Large intestine (tissue), 3 donors: Measurements from ENCODE around the gene ATP9A. TPM values are rescaled to one million over a fixed set of nuclear protein-coding genes. Genes with fewer than 3 reads are reported as not detected.
A peak's percentile ranks its signal among the peaks of the same experiment; 100 is the strongest.

ENCODE experiments used
- DNase-seq, 2 donors: peaks; one replicate each; pipeline versions ENCODE4 v3.0.0 to v3.0.0-alpha.2; 2013
- H3K27ac ChIP-seq: one replicate; pipeline ENCODE4 v1.5.1; 2013; ENCODE audit warnings: low read length
- H3K27me3 ChIP-seq: 2 replicates; pipeline ENCODE4 v1.6.1; 2013; ENCODE audit warnings: low read length; ENCODE audit not compliant: control insufficient read depth, insufficient read depth
- H3K36me3 ChIP-seq: 2 replicates; pipeline ENCODE4 v1.6.1; 2013; ENCODE audit warnings: low read length; ENCODE audit not compliant: control insufficient read depth, insufficient read depth
- H3K4me1 ChIP-seq: one replicate; pipeline ENCODE4 v1.6.1; 2013; ENCODE audit warnings: low read length; ENCODE audit not compliant: control insufficient read depth, insufficient read depth
- H3K4me3 ChIP-seq: one replicate; pipeline ENCODE4 v1.5.1; 2013; ENCODE audit warnings: low read length
- H3K9me3 ChIP-seq: one replicate; pipeline ENCODE4 v1.6.1; 2013; ENCODE audit warnings: mild to moderate bottlenecking, low read depth, low read length, moderate library complexity; ENCODE audit not compliant: control insufficient read depth
- WGBS: methylation state at CpG from one replicate; pipeline ENCODE4 v1.1.5; 2013; ENCODE audit warnings: low lambda C conversion rate; ENCODE audit not compliant: insufficient coverage; 5-methylcytosine and 5-hydroxymethylcytosine counted together
- polyA plus RNA-seq: library from polyadenylated mRNA; unstranded; fragments of 120-200 nt; gene quantifications from one replicate; pipeline ENCODE4 v1.2.1, GENCODE V29; 2013

The ATP9A gene
- polyA plus RNA-seq, 1 donor = 46.3 TPM

- DNase-seq = peak in 1 of 2 donors; percentile 29
- H3K9me3 ChIP-seq = no peaks in the 10 kb centered on the region
- peaks cover 4% of the 10 kb centered on the region for H3K4me1 ChIP-seq
- H3K36me3 ChIP-seq = peaks cover 39% of the 10 kb centered on the region
- peak overlapping the region; percentile 12 for H3K27ac ChIP-seq
- no peak overlapping the region for H3K4me3 ChIP-seq
- no peaks in the 10 kb centered on the region for H3K27me3 ChIP-seq
- no CpG with 5 or more reads among the region's 16 CpGs for WGBS
These were observed 90.0 kb downstream of the ATP9A start for GRCh38 chr20:51678026-51678697.

GRCh38 chr20:51668947-51669346 lies 99.2 kb downstream of the ATP9A start:
- Histone ChIP-seq H3K4me1 (no peaks in the 10 kb centered on the region), H3K27me3 (no peaks in the 10 kb centered on the region), H3K27ac (no peak overlapping the region), H3K4me3 (no peak overlapping the region), H3K36me3 (peaks cover 63% of the 10 kb centered on the region), H3K9me3 (no peaks in the 10 kb centered on the region)
- WGBS = 100% methylated on average over 3 of the region's 7 CpGs
- DNase-seq = no peak

GRCh38 chr20:51668515-51668914 lies 99.7 kb downstream of the ATP9A start:
- Histone ChIP-seq H3K36me3 (peaks cover 59% of the 10 kb centered on the region), H3K9me3 (no peaks in the 10 kb centered on the region), H3K27me3 (no peaks in the 10 kb centered on the region), H3K27ac (no peak overlapping the region), H3K4me3 (no peak overlapping the region), H3K4me1 (no peaks in the 10 kb centered on the region)
- no peak for DNase-seq
- WGBS = no CpG with 5 or more reads among the region's 6 CpGs

GRCh38 chr20:51667491-51667890 lies 100.7 kb downstream of the ATP9A start:
- Histone ChIP-seq H3K27me3 (no peaks in the 10 kb centered on the region), H3K4me1 (no peaks in the 10 kb centered on the region), H3K4me3 (no peak overlapping the region), H3K9me3 (no peaks in the 10 kb centered on the region), H3K36me3 (peaks cover 55% of the 10 kb centered on the region), H3K27ac (no peak overlapping the region)
- no peak for DNase-seq
- WGBS = 80% methylated on average over 1 of the region's 8 CpGs

- no CpG with 5 or more reads among the region's 8 CpGs for WGBS
- no peak overlapping the region for H3K4me3 ChIP-seq
- DNase-seq = no peak
- no peaks in the 10 kb centered on the region for H3K27me3 ChIP-seq
- H3K36me3 ChIP-seq = peaks cover 54% of the 10 kb centered on the region
- H3K9me3 ChIP-seq = no peaks in the 10 kb centered on the region
- H3K27ac ChIP-seq = no peak overlapping the region
- no peaks in the 10 kb centered on the region for H3K4me1 ChIP-seq
These were observed 101.2 kb downstream of the ATP9A start for GRCh38 chr20:51667002-51667408.

- Histone ChIP-seq H3K27ac (no peak overlapping the region), H3K27me3 (no peaks in the 10 kb centered on the region), H3K4me1 (no peaks in the 10 kb centered on the region), H3K36me3 (peaks cover 62% of the 10 kb centered on the region), H3K9me3 (no peaks in the 10 kb centered on the region), H3K4me3 (no peak overlapping the region)
- WGBS = 100% methylated on average over 1 of the region's 5 CpGs
- DNase-seq = no peak
These were observed 102.1 kb downstream of the ATP9A start for GRCh38 chr20:51666126-51666525.

- DNase-seq = no peak
- Histone ChIP-seq H3K4me1 (no peaks in the 10 kb centered on the region), H3K9me3 (no peaks in the 10 kb centered on the region), H3K4me3 (no peak overlapping the region), H3K36me3 (peaks cover 62% of the 10 kb centered on the region), H3K27ac (no peak overlapping the region), H3K27me3 (no peaks in the 10 kb centered on the region)
- WGBS = no CpG with 5 or more reads among the region's 8 CpGs
These were observed 102.6 kb downstream of the ATP9A start for GRCh38 chr20:51665543-51666118.

GRCh38 chr20:51661609-51662178 lies 106.5 kb downstream of the ATP9A start:
- H3K27me3 ChIP-seq = no peaks in the 10 kb centered on the region
- H3K27ac ChIP-seq = no peak overlapping the region
- WGBS = no CpG with 5 or more reads among the region's 3 CpGs
- H3K36me3 ChIP-seq = peaks cover 54% of the 10 kb centered on the region
- H3K4me3 ChIP-seq = no peak overlapping the region
- DNase-seq = no peak
- no peaks in the 10 kb centered on the region for H3K4me1 ChIP-seq
- no peaks in the 10 kb centered on the region for H3K9me3 ChIP-seq

GRCh38 chr20:51660672-51661608 lies 107.2 kb downstream of the ATP9A start:
- H3K27ac ChIP-seq = no peak overlapping the region
- peaks cover 54% of the 10 kb centered on the region for H3K36me3 ChIP-seq
- H3K27me3 ChIP-seq = no peaks in the 10 kb centered on the region
- no peak for DNase-seq
- H3K4me1 ChIP-seq = no peaks in the 10 kb centered on the region
- 100% methylated on average over 1 of the region's 7 CpGs for WGBS
- H3K4me3 ChIP-seq = no peak overlapping the region
- no peaks in the 10 kb centered on the region for H3K9me3 ChIP-seq

- no peak for DNase-seq
- Histone ChIP-seq H3K27me3 (no peaks in the 10 kb centered on the region), H3K4me3 (no peak overlapping the region), H3K9me3 (no peaks in the 10 kb centered on the region), H3K36me3 (peaks cover 55% of the 10 kb centered on the region), H3K27ac (no peak overlapping the region), H3K4me1 (no peaks in the 10 kb centered on the region)
- whole genome bisulfite sequencing = no CpG with 5 or more reads among the region's 8 CpGs
These were observed 108.6 kb downstream of the ATP9A start for GRCh38 chr20:51659491-51660050.
